HG03378 (cell line): ENCODE measurements around the gene DNAAF8.

Experiments
- ATAC-seq: cut with Tn5 transposase; IDR thresholded peaks from one replicate; pipeline ENCODE4 v1.9.1; 2021; ENCODE audit warnings: mild to moderate bottlenecking, moderate library complexity; ENCODE audit not compliant: unreplicated experiment

Gene DNAAF8

GRCh38 chr16:4797805-4798252 lies 63.5 kb downstream of the DNAAF8 start:
- ATAC-seq: no peak

GRCh38 chr16:4798456-4798855 lies 64.1 kb downstream of the DNAAF8 start:
- no peak for ATAC-seq
